Brain microvascular endothelial cell (primary cell): ENCODE results near the gene C22orf23.
A peak's percentile ranks its signal among the peaks of the same experiment; 100 is the strongest.
"Not testable (repeated sequence)": the region's sequence is repeated elsewhere in the genome, so short reads cannot be mapped to it uniquely, and the experiment has no call there.

Experiments used
- DNase-seq: peaks from one replicate; pipeline ENCODE4 v3.0.0-alpha.2; 2020
- H3K27ac ChIP-seq: fragments of 250-450 bp; sonication (Bioruptor Pico); 2 replicates; pipeline ENCODE4 v1.5.1; 2020; ENCODE audit warnings: mild to moderate bottlenecking, moderate library complexity
- H3K27me3 ChIP-seq: fragments of 250-450 bp; sonication (Bioruptor Pico); replicated peaks from 2 replicates; pipeline ENCODE4 v1.5.1; 2020; ENCODE audit warnings: mild to moderate bottlenecking
- H3K36me3 ChIP-seq: fragments of 250-450 bp; sonication (Bioruptor Pico); replicated peaks from 2 replicates; pipeline ENCODE4 v1.5.1; 2020; ENCODE audit warnings: mild to moderate bottlenecking
- H3K4me3 ChIP-seq: 2 replicates; pipeline ENCODE4 v1.5.1; 2011; ENCODE audit warnings: low read depth, mild to moderate bottlenecking, control low read depth, low read length, moderate library complexity
- CTCF ChIP-seq: IDR thresholded peaks from 2 replicates; pipeline ENCODE4 v1.5.1; 2011; ENCODE audit warnings: low read depth, mild to moderate bottlenecking, moderate library complexity, low read length, control low read depth, inconsistent platforms; ENCODE audit errors: missing control alignments
- in situ Hi-C: cut with HindIII; loops from 2 replicates; pipeline ENCODE4 v1.10.0; 2017; ENCODE audit warnings: low sequenced_read_pairs, low pct_ligation_motif_present

C22orf23 gene

GRCh38 chr22:37961062-37961461 is 7.7 kb upstream of the C22orf23 start:
- Histone ChIP-seq H3K27ac (no peak overlapping the region), H3K27me3 (no peaks in the 10 kb centered on the region), H3K36me3 (peaks cover 54% of the 10 kb centered on the region), H3K4me3 (no peak overlapping the region)
- in situ Hi-C loops: no loop called here
- TF ChIP-seq CTCF: no peak
- DNase-seq: no peak

GRCh38 chr22:37959231-37959825 is 5.9 kb upstream of the C22orf23 start:
- no peak for TF ChIP-seq CTCF
- Histone ChIP-seq H3K36me3 (peaks cover 47% of the 10 kb centered on the region), H3K27ac (no peak overlapping the region), H3K4me3 (no peak overlapping the region), H3K27me3 (no peaks in the 10 kb centered on the region)
- in situ Hi-C loops: no loop called here
- no peak for DNase-seq

GRCh38 chr22:37957232-37957631 is 3.8 kb upstream of the C22orf23 start:
- Histone ChIP-seq H3K4me3 (no peak overlapping the region), H3K36me3 (peaks cover 40% of the 10 kb centered on the region), H3K27me3 (no peaks in the 10 kb centered on the region), H3K27ac (no peak overlapping the region)
- in situ Hi-C loops: no loop called here
- no peak for DNase-seq
- no peak for TF ChIP-seq CTCF

- H3K4me3 ChIP-seq, H3K27me3 ChIP-seq, in situ Hi-C loops, DNase-seq, H3K27ac ChIP-seq: not testable (repeated sequence)
- H3K36me3 ChIP-seq: peaks cover 29% of the 10 kb centered on the region
These were observed 2.5 kb upstream of the C22orf23 start for GRCh38 chr22:37955825-37956397.

GRCh38 chr22:37954686-37955085 is 1.3 kb upstream of the C22orf23 start:
- H3K4me3 ChIP-seq: peak overlapping the region; percentile 100
- H3K36me3 ChIP-seq: peaks cover 26% of the 10 kb centered on the region
- in situ Hi-C loops: no loop called here
- no peak for DNase-seq
- TF ChIP-seq CTCF: no peak
- no peaks in the 10 kb centered on the region for H3K27me3 ChIP-seq
- no peak overlapping the region for H3K27ac ChIP-seq

GRCh38 chr22:37953062-37953436 is 352 bp downstream of the C22orf23 start:
- Histone ChIP-seq H3K27me3 (no peaks in the 10 kb centered on the region), H3K4me3 (peak overlapping the region; percentile 100), H3K27ac (peak overlapping the region; percentile 32), H3K36me3 (peaks cover 15% of the 10 kb centered on the region)
- DNase-seq: no peak
- in situ Hi-C loops: no loop called here
- no peak for TF ChIP-seq CTCF

GRCh38 chr22:37952629-37953028 is 772 bp downstream of the C22orf23 start:
- in situ Hi-C loops, DNase-seq, H3K27me3 ChIP-seq, H3K27ac ChIP-seq: not testable (repeated sequence)
- H3K4me3 ChIP-seq: peak overlapping the region; percentile 100
- peaks cover 11% of the 10 kb centered on the region for H3K36me3 ChIP-seq
